ENCODE results near the gene ABR. TPM values are rescaled to one million over a fixed set of nuclear protein-coding genes. Genes with fewer than 3 reads are reported as not detected.

ABR gene
- total and polyA plus RNA-seq, 2 of the 13 experiments (the other 11 are each of a cell fraction or from before 2014, with no cell fraction given): 12.4 to 40.4 TPM

DNA sequence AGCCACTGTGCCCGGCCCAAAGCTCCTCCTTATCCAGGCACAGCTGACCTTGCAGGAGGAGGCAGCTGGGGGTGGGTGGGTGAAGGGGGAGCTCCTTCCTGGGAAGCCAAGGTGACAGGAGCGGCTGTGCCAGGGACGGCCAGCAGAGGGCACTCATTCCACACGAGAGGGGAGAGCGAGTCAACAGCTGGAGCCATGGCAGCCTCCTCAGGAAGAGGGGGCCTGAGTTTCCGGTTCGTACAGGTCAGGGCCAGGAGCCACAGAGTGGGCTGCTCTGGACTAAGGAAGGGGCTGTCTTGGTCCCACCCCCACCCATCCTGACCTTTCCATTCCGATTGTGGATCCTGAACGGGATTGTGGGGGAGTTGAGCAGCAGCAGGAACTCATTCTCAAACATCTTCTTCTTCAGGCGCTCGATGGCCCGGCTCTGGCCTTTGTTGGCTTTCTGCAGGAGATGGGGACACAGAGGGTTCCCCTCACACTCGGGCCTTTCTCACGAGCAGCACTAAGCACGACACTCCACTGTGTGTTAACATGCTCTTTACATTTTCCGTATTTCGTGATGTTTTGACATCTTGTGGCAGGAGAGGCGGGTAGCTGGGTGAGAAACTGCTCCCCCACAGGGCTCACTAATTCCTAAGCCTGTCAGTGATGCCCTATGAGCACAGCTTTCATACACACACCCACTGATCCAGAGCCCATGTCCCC lies 121.2 kb downstream of the ABR start (continued):
- TF ChIP-seq FIP1L1 (IDR thresholded peaks at IDR 0.05; ENCODE audit: borderline replicate concordance, insufficient read depth, low read depth, low read length) (no peak), ZNF747 (CRISPR knock-in tag; IDR thresholded peaks at IDR 0.05; ENCODE audit: borderline replicate concordance) (no peak), STAG1 (CRISPR knock-in tag; IDR thresholded peaks at IDR 0.05) (peak; percentile 77)

DNA sequence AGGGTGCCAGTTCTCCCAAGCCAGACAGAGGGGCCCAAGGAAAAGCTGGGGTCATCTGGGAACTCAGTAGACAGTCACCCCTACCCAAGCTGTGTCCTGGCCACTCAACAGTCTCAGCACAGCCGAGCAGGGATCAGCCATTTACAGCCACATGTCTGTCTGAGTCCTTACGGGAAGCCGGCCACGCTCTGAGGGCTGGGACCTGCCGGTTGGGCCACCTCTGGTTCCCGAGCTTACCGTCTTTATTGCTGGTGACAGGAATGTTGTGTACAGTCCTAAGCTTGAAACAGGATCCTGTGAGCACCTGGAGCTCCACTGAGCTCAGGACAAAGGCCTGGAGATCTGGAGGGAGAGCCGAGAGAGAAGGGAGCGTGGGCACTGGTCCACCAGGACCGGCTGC lies 123.0 kb downstream of the ABR start:
- WGBS (ENCODE audit: low lambda C conversion rate): 98% methylated on average over 7 of the region's 10 CpGs
- BruUV-seq (replicated peaks): no TSS peak
- Histone ChIP-seq H3K4me3 (replicated peaks in 1 of 3; ENCODE audit: insufficient read depth in 1 of 3, low read depth in 2 of 3, low read length in 3 of 3) (no peak overlapping the region), H2AFZ (ENCODE audit: low read length) (no peak overlapping the region), H3K27ac (ENCODE audit: extremely low read length, insufficient read depth, low read length) (no peak overlapping the region), H3K9me3 (ENCODE audit: low read length) (no peaks in the 10 kb centered on the region), H4K20me1 (ENCODE audit: insufficient read depth, low read length) (no peaks in the 10 kb centered on the region), H3K4me2 (ENCODE audit: low read depth, low read length) (no peak overlapping the region), H3K27me3 (ENCODE audit: control insufficient read depth in 1 of 2, insufficient read depth in 2 of 2, low read length in 2 of 2) (no peaks in the 10 kb centered on the region), H3K9ac (ENCODE audit: insufficient read depth, low read depth, low read length) (no peak overlapping the region), H3K36me3 (replicated peaks in 1 of 2; ENCODE audit: control insufficient read depth in 1 of 2, insufficient read depth in 2 of 2, low read length in 2 of 2) (peaks cover 4 to 6% of the 10 kb centered on the region in 2 experiments; a peak in 2 of 5 replicates), H3K4me1 (ENCODE audit: insufficient read depth, low read length) (no peaks in the 10 kb centered on the region), H3K79me2 (ENCODE audit: insufficient read depth, low read length) (no peaks in the 10 kb centered on the region)
- ChIA-PET CTCF (ENCODE audit: low intra/inter-chr PET ratio, low total read pairs) (no interaction called here), POLR2A (no interaction called here)
- FAIRE-seq (no peak), DNase-seq (ENCODE audit: low spot score) (no peak), ATAC-seq (no peak)
- intact Hi-C loops (cut with micrococcal nuclease; ENCODE audit: unreplicated experiment): loop anchor here (2.0 kb wide), 1 partner anchor 58 kb away; no protein-coding TSS in a partner anchor
- in situ Hi-C loops (cut with HindIII; ENCODE audit: extremely low pct_ligation_motif_present, low pct_unique_long_range_greater_than_20kb): no loop called here
- TF ChIP-seq NCOA1 (CRISPR knock-in tag; IDR thresholded peaks at IDR 0.05) (no peak), KAT7 (CRISPR knock-in tag; IDR thresholded peaks at IDR 0.05; ENCODE audit: borderline replicate concordance) (no peak), ZBTB3 (CRISPR knock-in tag; IDR thresholded peaks at IDR 0.05; ENCODE audit: borderline replicate concordance, low read depth) (no peak), NFE2 (CRISPR knock-in tag; IDR thresholded peaks at IDR 0.05) (no peak), XBP1 (CRISPR knock-in tag; IDR thresholded peaks at IDR 0.05) (no peak), NR2F2 (IDR thresholded peaks at IDR 0.05; ENCODE audit: borderline replicate concordance, low read depth) (no peak), HDAC2 (CRISPR knock-in tag; IDR thresholded peaks at IDR 0.05) (no peak), ELF4 (CRISPR knock-in tag; IDR thresholded peaks at IDR 0.05; ENCODE audit: borderline replicate concordance) (no peak), TEAD2 (CRISPR knock-in tag; IDR thresholded peaks at IDR 0.05) (no peak), KDM2A (CRISPR knock-in tag; IDR thresholded peaks at IDR 0.05; ENCODE audit: borderline replicate concordance, low read depth) (no peak)
- TF ChIP-seq, protein P1, sequence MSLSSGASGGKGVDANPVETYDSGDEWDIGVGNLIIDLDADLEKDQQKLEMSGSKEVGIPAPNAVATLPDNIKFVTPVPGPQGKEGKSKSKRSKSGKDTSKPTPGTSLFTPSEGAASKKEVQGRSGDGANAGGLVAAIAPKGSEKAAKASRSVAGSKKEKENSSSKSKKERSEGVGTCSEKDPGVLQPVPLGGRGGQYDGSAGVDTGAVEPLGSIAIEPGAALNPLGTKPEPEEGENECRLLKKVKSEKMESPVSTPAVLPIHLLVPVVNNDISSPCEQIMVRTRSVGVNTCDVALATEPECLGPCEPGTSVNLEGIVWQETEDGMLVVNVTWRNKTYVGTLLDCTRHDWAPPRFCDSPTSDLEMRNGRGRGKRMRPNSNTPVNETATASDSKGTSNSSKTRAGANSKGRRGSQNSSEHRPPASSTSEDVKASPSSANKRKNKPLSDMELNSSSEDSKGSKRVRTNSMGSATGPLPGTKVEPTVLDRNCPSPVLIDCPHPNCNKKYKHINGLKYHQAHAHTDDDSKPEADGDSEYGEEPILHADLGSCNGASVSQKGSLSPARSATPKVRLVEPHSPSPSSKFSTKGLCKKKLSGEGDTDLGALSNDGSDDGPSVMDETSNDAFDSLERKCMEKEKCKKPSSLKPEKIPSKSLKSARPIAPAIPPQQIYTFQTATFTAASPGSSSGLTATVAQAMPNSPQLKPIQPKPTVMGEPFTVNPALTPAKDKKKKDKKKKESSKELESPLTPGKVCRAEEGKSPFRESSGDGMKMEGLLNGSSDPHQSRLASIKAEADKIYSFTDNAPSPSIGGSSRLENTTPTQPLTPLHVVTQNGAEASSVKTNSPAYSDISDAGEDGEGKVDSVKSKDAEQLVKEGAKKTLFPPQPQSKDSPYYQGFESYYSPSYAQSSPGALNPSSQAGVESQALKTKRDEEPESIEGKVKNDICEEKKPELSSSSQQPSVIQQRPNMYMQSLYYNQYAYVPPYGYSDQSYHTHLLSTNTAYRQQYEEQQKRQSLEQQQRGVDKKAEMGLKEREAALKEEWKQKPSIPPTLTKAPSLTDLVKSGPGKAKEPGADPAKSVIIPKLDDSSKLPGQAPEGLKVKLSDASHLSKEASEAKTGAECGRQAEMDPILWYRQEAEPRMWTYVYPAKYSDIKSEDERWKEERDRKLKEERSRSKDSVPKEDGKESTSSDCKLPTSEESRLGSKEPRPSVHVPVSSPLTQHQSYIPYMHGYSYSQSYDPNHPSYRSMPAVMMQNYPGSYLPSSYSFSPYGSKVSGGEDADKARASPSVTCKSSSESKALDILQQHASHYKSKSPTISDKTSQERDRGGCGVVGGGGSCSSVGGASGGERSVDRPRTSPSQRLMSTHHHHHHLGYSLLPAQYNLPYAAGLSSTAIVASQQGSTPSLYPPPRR (CRISPR knock-in tag; IDR thresholded peaks at IDR 0.05; ENCODE audit: borderline replicate concordance): no peak
- TF ChIP-seq, protein P2, sequence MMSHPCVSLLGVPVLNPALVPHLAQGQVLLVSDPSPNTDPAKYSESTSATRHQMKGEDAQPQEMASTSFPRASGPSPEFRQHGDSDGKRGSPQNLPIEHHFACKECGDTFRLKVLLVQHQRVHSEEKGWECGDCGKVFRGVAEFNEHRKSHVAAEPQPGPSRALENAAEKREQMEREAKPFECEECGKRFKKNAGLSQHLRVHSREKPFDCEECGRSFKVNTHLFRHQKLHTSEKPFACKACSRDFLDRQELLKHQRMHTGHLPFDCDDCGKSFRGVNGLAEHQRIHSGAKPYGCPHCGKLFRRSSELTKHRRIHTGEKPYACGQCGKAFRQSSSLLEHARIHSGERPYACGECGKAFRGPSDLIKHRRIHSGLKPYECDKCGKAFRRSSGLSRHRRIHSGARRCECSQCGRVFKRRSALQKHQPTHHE (CRISPR knock-in tag; IDR thresholded peaks at IDR 0.05; ENCODE audit: borderline replicate concordance): no peak
- TF ChIP-seq, protein P3, sequence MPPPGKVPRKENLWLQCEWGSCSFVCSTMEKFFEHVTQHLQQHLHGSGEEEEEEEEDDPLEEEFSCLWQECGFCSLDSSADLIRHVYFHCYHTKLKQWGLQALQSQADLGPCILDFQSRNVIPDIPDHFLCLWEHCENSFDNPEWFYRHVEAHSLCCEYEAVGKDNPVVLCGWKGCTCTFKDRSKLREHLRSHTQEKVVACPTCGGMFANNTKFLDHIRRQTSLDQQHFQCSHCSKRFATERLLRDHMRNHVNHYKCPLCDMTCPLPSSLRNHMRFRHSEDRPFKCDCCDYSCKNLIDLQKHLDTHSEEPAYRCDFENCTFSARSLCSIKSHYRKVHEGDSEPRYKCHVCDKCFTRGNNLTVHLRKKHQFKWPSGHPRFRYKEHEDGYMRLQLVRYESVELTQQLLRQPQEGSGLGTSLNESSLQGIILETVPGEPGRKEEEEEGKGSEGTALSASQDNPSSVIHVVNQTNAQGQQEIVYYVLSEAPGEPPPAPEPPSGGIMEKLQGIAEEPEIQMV (CRISPR knock-in tag; IDR thresholded peaks at IDR 0.05; ENCODE audit: low read depth): no peak
